Peyer's patch (tissue), 4 donors: ENCODE results near the gene PDXP. TPM values are rescaled to one million over a fixed set of nuclear protein-coding genes. Genes with fewer than 3 reads are reported as not detected.

Source experiments
- DNase-seq, 3 donors: peaks; one replicate each; pipeline ENCODE4 v3.0.0-alpha.2; 2017 to 2019
- H3K27ac ChIP-seq, 4 donors: fragments of 200-600 bp; sonication (generic); one replicate each; pipeline ENCODE4 v1.5.1; 2016 to 2019
- H3K27me3 ChIP-seq, 2 donors: fragments of 200-600 bp; sonication (generic); one replicate each; pipeline ENCODE4 v1.5.1; 2019
- H3K36me3 ChIP-seq, 3 donors: fragments of 200-600 bp; sonication (generic); one replicate each; pipeline ENCODE4 v1.5.1; 2016 to 2019
- H3K4me1 ChIP-seq, 4 donors: fragments of 200-600 bp; sonication (generic); one replicate each; pipeline ENCODE4 v1.5.1; 2016 to 2019
- H3K4me3 ChIP-seq, 4 donors: fragments of 200-600 bp; sonication (generic); 1 replicate in 3 of 4; 2 replicates in 1 of 4; pipeline ENCODE4 v1.5.1; 2016 to 2019; ENCODE audit warnings: mild to moderate bottlenecking in 1 of 4
- H3K9me3 ChIP-seq, 4 donors: fragments of 200-600 bp; sonication (generic); one replicate each; pipeline ENCODE4 v1.5.1; 2016 to 2019; ENCODE audit warnings: mild to moderate bottlenecking in 1 of 4
- CTCF ChIP-seq, 6 experiments: fragments of 450-650 bp in 4 of 6; fragments of 200-600 bp in 2 of 6; sonication (generic) in 1 of 6; IDR thresholded peaks; one replicate each; pipeline ENCODE4 v1.5.1; 2017 to 2019; ENCODE audit warnings: antibody characterized with exemption in 6 of 6, mild to moderate bottlenecking in 3 of 6, moderate library complexity in 1 of 6
- POLR2A ChIP-seq, 2 donors: fragments of 450-650 bp; IDR thresholded peaks; one replicate each; pipeline ENCODE4 v1.5.1; 2017; ENCODE audit warnings: antibody characterized with exemption in 2 of 2, mild to moderate bottlenecking in 2 of 2, moderate library complexity in 2 of 2
- total RNA-seq, 4 donors: library from RNA; depleted of rRNA; stranded (reverse); fragments of >200 nt; gene quantifications; one replicate each; pipeline ENCODE4 v1.1.0, GENCODE V29; 2016

The PDXP gene
- total RNA-seq, 4 donors from 2014 or later = 19.0 to 146 (median 111) TPM

GRCh38 chr22:37664249-37665101, 6.0 kb downstream of the PDXP start:
- TF ChIP-seq CTCF (IDR thresholded peaks at IDR 0.05) (no peak), POLR2A (IDR thresholded peaks at IDR 0.05) (peak in 1 of 2 donors; percentile 16)
- Histone ChIP-seq H3K4me1 (peaks cover 0 to 36% (median 19%) of the 10 kb centered on the region in 4 donors), H3K27me3 (no peaks in the 10 kb centered on the region), H3K9me3 (no peaks in the 10 kb centered on the region), H3K36me3 (peaks cover 0 to 22% (median 0%) of the 10 kb centered on the region in 3 donors), H3K27ac (peak overlapping the region in 3 of 4 donors; percentile 49 to 93 (median 71)), H3K4me3 (no peak overlapping the region)
- DNase-seq = no peak

- peaks cover 0 to 26% (median 12%) of the 10 kb centered on the region in 4 donors for H3K4me1 ChIP-seq
- no peak for TF ChIP-seq POLR2A (IDR thresholded peaks at IDR 0.05)
- no peak for TF ChIP-seq CTCF (IDR thresholded peaks at IDR 0.05)
- H3K27ac ChIP-seq = no peak overlapping the region
- peaks cover 0 to 22% (median 0%) of the 10 kb centered on the region in 3 donors for H3K36me3 ChIP-seq
- no peak for DNase-seq
- no peaks in the 10 kb centered on the region for H3K9me3 ChIP-seq
- no peaks in the 10 kb centered on the region for H3K27me3 ChIP-seq
- H3K4me3 ChIP-seq = no peak overlapping the region
These were observed 7.0 kb downstream of the PDXP start for GRCh38 chr22:37665487-37665886.

- no peaks in the 10 kb centered on the region for H3K27me3 ChIP-seq
- H3K36me3 ChIP-seq = peaks cover 0 to 22% (median 0%) of the 10 kb centered on the region in 3 donors
- H3K9me3 ChIP-seq = no peaks in the 10 kb centered on the region
- H3K4me3 ChIP-seq = no peak overlapping the region
- no peak overlapping the region for H3K27ac ChIP-seq
- H3K4me1 ChIP-seq = peaks cover 3 to 22% (median 8%) of the 10 kb centered on the region in 4 donors
- no peak for TF ChIP-seq POLR2A (IDR thresholded peaks at IDR 0.05)
- no peak for TF ChIP-seq CTCF (IDR thresholded peaks at IDR 0.05)
- DNase-seq = no peak
These were observed 11.1 kb downstream of the PDXP start for GRCh38 chr22:37669586-37669985.

GRCh38 chr22:37672206-37672919, 13.8 kb downstream of the PDXP start:
- TF ChIP-seq CTCF (IDR thresholded peaks at IDR 0.05) (peak in 1 of 6 experiments; percentile 12), POLR2A (IDR thresholded peaks at IDR 0.05) (no peak)
- peak overlapping the region in 2 of 4 donors; percentile 93 to 98 for H3K27ac ChIP-seq
- H3K4me1 ChIP-seq = peaks cover 3 to 48% (median 15%) of the 10 kb centered on the region in 4 donors

GRCh38 chr22:37672920-37673455, 14.5 kb downstream of the PDXP start:
- Histone ChIP-seq H3K36me3 (no peaks in the 10 kb centered on the region), H3K4me1 (peaks cover 3 to 54% (median 15%) of the 10 kb centered on the region in 4 donors), H3K27ac (peak overlapping the region in 3 of 4 donors; percentile 10 to 98 (median 93)), H3K4me3 (no peak overlapping the region), H3K9me3 (no peaks in the 10 kb centered on the region), H3K27me3 (no peaks in the 10 kb centered on the region)
- DNase-seq = no peak
- TF ChIP-seq POLR2A (IDR thresholded peaks at IDR 0.05) = no peak
- TF ChIP-seq CTCF (IDR thresholded peaks at IDR 0.05) = no peak

More at GRCh38 chr22:37672206-37672919, 13.8 kb downstream of the PDXP start:
- peak in 1 of 3 donors; percentile 47 for DNase-seq
- H3K27me3 ChIP-seq = no peaks in the 10 kb centered on the region
- H3K4me3 ChIP-seq = no peak overlapping the region
- H3K9me3 ChIP-seq = no peaks in the 10 kb centered on the region
- H3K36me3 ChIP-seq = peaks cover 0 to under 1% (median 0%) of the 10 kb centered on the region in 3 donors
